ENCODE measurements around the gene SORCS1. TPM values are rescaled to one million over a fixed set of nuclear protein-coding genes. Genes with fewer than 3 reads are reported as not detected.

The SORCS1 gene
- polyA plus RNA-seq, 4 donors = 4.5 to 19.8 (median 9.6) TPM

GRCh38 chr10:107118866-107119265 is 45.6 kb downstream of the SORCS1 start:
- no peak for DNase-seq (ENCODE audit: low read depth in 4 of 4, low spot score in 3 of 4)

GRCh38 chr10:107104026-107104652 is 60.4 kb downstream of the SORCS1 start:
- DNase-seq (ENCODE audit: low read depth in 4 of 4, low spot score in 3 of 4) = no peak

- no peak for DNase-seq (ENCODE audit: low read depth in 4 of 4, low spot score in 3 of 4)
Observed at GRCh38 chr10:107103174-107104025, 61.1 kb downstream of the SORCS1 start.

- DNase-seq (ENCODE audit: low read depth in 4 of 4, low spot score in 3 of 4) = no peak
Observed at GRCh38 chr10:107098326-107098725, 66.2 kb downstream of the SORCS1 start.

GRCh38 chr10:107094824-107095522 is 69.5 kb downstream of the SORCS1 start:
- DNase-seq (ENCODE audit: low read depth in 4 of 4, low spot score in 3 of 4) = no peak

GRCh38 chr10:107092321-107092720 is 72.2 kb downstream of the SORCS1 start:
- DNase-seq (ENCODE audit: low read depth in 4 of 4, low spot score in 3 of 4) = no peak

GRCh38 chr10:107091126-107091525 is 73.4 kb downstream of the SORCS1 start:
- DNase-seq (ENCODE audit: low read depth in 4 of 4, low spot score in 3 of 4) = no peak

- DNase-seq (ENCODE audit: low read depth in 4 of 4, low spot score in 3 of 4) = no peak
Observed at GRCh38 chr10:107085665-107086525, 78.6 kb downstream of the SORCS1 start.

- no peak for DNase-seq (ENCODE audit: low read depth in 4 of 4, low spot score in 3 of 4)
Observed at GRCh38 chr10:107083388-107084009, 81.0 kb downstream of the SORCS1 start.

GRCh38 chr10:107081644-107082043 is 82.9 kb downstream of the SORCS1 start:
- no peak for DNase-seq (ENCODE audit: low read depth in 4 of 4, low spot score in 3 of 4)

GRCh38 chr10:107075117-107075516 is 89.4 kb downstream of the SORCS1 start:
- no peak for DNase-seq (ENCODE audit: low read depth in 4 of 4, low spot score in 3 of 4)

- no peak for DNase-seq (ENCODE audit: low read depth in 4 of 4, low spot score in 3 of 4)
Observed at GRCh38 chr10:107072786-107073185, 91.7 kb downstream of the SORCS1 start.

- DNase-seq (ENCODE audit: low read depth in 4 of 4, low spot score in 3 of 4) = no peak
Observed at GRCh38 chr10:107072028-107072427, 92.5 kb downstream of the SORCS1 start.

GRCh38 chr10:107071301-107071700 is 93.2 kb downstream of the SORCS1 start:
- DNase-seq (ENCODE audit: low read depth in 4 of 4, low spot score in 3 of 4) = no peak

- DNase-seq (ENCODE audit: low read depth in 4 of 4, low spot score in 3 of 4) = no peak
Observed at GRCh38 chr10:107067843-107068242, 96.7 kb downstream of the SORCS1 start.

GRCh38 chr10:107064075-107064474 is 100.4 kb downstream of the SORCS1 start:
- no peak for DNase-seq (ENCODE audit: low read depth in 4 of 4, low spot score in 3 of 4)

GRCh38 chr10:107059872-107060271 is 104.6 kb downstream of the SORCS1 start:
- DNase-seq (ENCODE audit: low read depth in 4 of 4, low spot score in 3 of 4) = no peak

- no peak for DNase-seq (ENCODE audit: low read depth in 4 of 4, low spot score in 3 of 4)
Observed at GRCh38 chr10:107059068-107059804, 105.3 kb downstream of the SORCS1 start.

- no peak for DNase-seq (ENCODE audit: low read depth in 4 of 4, low spot score in 3 of 4)
Observed at GRCh38 chr10:107058331-107058730, 106.2 kb downstream of the SORCS1 start.

Data from left renal pelvis (tissue), 4 donors.